Limb (tissue), 2 donors: ENCODE data around the gene RAF1.
A peak's percentile ranks its signal among the peaks of the same experiment; 100 is the strongest.
"Not testable (repeated sequence)": the region's sequence is repeated elsewhere in the genome, so short reads cannot be mapped to it uniquely, and the experiment has no call there.

Source experiments
- DNase-seq, 2 donors: peaks; one replicate each; pipeline ENCODE4 v3.0.0-alpha.2; 2016; ENCODE audit errors: extremely low spot score in 2 of 2

The RAF1 gene

DNA sequence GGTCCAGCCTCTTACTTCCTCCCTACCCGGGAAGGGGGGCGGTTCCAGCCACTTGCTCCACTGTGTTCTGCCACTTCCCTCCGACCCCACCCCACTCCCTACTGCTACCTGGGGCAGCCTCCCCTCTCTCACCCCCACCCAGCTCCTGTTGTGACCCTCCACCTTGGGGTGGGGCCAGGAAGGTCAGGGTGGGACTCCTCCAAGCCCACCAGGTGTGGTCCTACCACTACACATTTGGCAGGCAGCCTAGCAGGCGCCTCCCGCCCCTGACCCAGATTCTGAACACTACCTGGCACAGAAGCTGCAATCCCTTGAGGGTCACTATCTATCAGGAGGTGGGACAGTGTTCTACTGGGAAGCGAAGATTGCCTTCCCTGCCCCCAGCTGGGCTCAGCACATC, 13.7 kb upstream of the RAF1 start:
- no peak for DNase-seq

DNA sequence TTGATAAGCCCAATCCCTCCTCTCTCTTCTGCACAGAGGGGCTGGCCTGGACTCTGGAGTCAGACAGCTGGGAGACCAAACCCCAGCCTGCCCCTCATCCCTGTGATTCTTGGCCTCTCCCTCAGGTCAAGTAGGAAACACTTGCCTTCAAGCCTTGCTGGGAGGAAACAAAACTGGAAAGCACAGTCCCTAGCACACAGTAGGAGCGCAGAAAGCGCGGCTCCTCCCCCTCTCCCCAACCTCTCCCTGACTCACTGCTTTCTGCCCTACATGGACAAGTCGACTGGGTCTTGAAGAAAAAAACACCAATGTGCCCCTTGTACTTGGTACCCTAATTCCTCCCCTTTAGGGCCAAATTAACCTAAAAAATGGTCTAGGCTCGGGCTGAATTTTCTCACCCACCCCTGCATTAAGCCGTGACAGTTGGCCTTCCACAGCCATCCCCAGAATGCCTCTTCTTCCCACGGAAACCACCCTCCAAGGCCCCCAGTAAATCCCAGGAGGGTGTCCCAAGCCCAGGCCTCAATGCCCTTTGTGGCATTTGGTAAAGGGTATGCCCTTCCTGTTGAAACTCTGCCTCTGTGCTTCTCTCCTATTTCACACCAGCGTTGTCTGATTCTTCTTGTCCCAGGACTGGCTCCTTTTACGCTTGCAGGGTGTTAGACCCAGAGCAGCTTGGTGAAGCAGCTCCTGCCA, 11.3 kb upstream of the RAF1 start:
- DNase-seq = no peak

DNA sequence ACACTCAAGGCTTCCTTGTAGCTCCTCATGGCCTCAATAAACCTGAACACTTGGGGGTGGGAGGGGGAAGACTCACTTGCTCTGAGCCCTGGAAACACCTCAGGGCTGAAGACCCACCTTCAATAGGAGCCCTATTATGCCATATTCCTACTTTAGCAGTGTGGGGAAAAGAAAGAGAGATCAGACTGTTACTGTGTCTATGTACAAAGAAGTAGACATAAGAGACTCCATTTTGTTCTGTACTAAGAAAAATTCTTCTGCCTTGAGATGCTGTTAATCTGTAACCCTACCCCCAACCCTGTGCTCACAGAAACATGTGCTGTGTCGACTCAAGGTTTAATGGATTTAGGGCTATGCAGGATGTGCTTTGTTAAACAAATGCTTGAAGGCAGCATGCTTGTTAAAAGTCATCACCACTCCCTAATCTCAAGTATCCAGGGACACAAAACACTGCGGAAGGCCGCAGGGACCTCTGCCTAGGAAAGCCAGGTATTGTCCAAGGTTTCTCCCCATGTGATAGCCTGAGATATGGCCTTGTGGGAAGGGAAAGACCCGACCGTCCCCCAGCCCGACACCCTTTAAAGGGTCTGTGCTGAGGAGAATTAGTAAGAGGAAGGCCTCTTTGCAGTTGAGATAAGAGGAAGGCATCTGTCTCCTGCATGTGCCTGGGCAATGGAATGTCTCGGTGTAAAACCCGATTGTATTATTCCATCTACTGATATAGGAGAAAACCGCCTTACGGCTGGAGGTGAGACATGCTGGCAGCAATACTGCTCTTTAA, 10.2 kb upstream of the RAF1 start:
- not testable (repeated sequence) for DNase-seq

DNA sequence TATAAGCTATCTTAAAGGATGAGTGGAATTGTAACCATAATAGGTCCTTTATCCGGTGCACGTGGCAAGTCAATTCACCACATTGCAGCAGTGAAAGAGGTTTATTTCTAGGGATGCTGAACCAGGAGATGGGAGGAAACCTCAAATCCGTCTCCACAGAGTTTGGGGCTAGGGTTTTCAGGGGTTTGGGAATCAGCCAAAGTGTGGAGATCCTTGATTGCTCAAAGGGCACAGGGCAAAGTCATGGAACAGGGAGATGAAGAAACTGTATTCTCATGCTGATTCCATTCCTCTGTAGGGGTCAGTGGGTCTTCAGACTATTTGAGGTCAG, 7.2 kb upstream of the RAF1 start:
- DNase-seq = no peak

DNA sequence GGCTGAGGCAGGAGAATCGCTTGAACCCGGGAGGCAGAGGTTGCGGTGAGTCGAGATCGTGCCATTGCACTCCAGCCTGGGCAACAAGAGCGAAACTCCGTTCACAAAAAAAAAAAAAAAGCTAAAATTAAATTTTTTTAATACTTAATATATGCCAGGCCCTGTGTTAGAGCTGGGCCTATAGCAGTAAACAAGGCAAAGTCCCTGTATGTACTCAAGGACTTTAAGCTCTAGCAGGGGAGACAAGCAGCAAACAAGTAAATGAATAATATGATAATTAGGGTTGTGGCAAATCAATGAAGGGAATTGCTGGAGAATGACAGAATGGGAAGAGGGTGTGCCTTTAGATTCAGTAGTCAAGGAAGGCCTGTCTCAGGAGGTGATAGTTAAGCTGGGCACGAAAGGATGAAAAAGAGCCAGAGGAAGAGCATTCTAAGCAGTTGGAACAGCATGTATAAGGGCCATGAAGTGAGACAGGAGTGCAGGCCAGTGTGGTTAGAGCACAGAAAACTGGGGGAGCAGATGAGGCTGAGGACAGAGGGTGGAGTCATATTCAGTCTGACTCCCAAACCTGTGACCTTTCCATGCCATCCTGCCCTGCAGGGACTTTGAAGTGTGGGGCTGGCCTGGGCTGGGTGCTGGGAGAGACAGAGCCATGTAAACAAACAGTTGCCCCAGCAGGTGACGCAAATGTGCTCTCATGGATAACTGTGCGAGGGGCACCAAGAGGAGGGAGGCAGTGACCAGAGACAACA, 6.6 kb upstream of the RAF1 start:
- DNase-seq = no peak

DNA sequence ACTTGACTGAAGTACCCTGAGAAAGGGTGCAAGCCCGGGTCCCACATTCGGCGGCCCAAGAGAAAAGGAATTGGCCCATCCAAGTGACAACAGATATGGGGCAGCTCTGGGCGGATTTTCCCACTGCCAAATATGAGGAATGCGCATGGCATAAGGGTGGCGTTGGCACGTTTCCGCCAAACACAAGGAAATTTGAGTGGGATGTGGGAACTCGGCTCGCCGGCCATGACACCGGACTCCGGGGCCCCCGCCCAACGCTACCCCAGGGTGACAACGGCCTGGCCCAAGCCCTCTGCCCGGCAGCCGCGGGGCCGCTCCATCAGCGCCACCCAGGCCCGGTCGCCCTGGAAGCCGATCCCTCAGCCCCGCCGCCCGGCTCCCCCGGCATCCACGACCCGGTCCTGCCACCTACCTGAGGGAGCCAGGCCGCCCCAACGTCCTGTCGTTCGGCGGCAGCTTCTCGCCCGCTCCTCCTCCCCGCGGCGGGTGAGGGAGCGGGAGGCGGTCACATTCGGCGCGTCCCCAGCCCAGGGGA, 449 bp downstream of the RAF1 start:
- DNase-seq = no peak

DNA sequence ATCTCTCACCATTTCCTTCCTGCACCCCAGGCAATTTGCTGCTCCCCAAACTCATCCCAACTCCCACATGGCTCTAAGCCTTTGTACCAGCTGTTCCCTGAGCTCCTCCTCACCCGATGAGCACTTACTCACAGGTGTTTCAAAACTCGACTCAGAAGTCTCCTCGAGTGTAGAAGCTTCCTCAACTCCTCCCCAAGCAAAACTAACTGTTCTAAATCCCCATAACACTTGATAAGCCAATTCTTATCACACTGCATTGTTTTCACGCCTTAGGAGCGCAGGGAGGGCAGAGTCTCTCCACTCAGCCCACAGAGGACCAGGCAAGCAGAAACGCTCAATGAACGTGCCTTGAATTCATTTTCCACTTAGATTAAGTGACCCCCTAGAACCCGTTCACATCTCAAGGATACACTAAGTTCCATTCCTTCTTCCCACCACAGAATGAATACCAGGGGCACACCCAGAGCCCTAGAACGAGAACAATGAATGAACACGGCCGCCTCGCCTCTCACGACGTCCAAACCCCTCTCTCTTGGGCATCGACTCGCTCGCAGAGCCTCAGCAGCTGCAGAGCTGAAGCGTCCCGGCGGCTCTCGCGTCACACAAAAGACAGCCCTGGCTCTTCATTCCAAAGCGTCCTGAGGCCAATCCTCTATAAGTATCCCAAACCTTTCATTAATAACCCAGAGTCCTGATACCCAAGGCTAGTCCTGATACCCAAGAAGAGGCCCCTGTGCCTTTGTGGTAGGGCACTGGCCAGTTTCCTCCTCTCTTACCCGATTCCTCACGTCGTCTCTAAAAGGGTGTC, 1.1 kb downstream of the RAF1 start:
- peak in 1 of 2 donors; percentile 67 for DNase-seq

DNA sequence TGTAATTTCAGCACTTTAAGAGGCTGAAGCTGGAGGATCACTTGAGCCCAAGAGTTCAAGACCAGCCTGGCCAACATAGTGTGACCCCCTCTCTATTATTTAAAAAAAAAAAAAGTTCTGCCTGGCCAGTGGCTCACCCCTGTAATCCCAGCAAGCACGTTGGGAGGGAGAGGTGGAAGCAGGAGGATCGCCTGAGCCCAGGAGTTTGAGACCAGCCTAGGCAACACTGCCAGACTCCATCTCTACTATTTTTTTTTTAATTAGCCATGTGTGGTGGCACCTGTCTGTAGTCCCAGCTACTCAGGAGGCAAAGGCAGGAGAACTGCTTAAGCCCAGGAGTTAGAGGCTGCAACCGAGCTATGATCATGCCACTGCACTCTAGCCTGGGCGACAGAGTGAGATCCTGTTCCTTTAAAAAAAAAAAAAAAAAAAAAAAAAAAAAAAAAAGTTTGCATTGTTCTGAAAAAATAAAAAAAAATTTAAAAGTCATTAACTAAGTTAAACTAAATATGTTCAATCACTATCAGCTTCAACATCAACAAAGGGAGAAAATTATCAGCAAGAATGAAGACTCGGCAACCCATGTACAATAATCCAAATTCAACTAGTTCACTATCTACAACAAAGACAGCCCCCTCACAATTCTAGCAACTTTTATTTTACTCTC, 1.9 kb downstream of the RAF1 start:
- no peak for DNase-seq

DNA sequence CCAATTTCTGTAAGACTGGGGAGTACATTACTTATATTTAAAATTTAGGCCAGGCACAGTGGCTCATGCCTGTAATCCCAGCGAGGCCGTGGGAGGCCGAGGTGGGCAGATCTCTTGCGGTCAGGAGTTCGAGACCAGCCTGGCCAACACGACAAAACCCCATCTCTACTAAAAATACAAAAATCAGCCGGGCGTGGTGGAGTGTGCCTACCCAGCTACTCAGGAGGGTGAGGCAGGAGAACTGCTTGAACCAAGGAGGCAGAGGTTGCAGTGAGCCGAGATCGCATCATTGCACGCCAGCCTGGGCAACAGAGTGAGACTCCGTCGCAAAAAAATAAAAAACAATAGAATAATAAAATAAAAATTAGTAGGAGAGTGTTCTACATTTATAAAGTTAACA, 2.5 kb downstream of the RAF1 start:
- DNase-seq = not testable (repeated sequence)

DNA sequence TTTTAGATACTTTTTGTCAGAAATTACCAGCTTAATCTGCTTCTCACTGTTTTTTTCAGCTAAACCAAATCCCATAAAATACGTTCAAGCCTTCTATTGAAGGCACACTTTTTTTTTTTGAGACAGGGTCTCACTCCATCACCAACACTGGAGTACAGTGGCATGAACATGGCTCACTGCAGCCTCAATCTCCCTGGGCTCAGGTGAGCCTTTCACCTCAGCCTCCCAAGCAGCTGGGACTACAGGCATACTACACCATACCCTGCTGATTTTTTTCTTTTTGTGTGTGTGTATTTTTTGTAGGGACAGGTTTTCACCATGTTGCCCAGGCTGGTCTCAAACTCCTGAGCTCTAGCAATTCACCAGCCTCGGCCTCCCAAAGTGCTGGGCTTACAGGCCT, 3.7 kb downstream of the RAF1 start:
- no peak for DNase-seq

DNA sequence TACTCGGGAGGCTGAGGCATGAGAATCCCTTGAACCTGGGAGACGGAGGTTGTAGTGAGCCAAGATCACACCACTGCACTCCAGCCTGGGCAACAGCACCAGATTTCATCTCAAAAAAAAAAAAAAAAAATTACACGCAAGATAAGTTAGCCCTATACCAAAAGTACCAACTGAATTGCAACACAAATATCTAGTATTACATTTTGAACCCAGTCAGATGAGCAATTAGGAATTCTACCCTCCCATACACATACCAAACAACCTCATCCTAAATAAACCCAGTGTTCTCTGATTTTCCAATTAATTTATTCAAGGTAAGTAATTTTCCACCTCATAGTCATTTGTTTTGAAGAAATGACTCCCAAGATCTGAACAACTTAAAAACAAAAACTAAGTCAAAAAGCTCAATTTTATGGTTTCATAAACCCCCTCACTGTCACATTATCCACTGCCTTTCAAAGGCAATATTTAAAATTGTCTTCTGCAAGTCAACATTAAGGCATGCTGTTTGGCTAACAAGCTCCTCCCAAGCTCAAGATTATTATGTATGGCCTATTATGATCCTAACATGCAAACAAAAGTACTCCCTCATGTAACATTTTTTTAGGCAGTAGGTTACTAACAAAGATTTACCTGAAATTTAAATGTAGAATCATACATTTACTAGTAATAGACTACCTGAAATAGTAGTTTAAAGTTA, 4.5 kb downstream of the RAF1 start:
- DNase-seq = no peak

DNA sequence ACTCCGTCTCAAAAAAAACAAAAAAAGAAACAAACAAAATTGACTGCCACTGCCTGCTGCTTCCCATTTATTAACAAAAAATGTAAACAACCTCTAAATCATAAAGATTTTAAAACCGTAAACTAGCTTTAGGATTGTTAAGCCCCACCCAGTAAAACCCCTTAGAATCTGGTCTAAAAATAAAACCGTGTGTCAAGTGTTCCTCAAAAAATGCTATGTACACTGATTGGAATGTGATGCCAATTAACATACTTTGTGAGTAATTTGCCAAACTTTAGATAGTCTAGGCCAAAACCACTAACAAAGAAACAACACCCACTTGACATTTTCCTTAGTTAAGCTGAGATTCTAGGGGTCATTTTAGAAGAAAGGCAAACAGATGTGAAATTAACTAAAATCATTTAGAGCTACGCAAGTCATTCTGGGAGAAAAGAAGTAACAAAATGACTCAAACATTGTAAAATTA, 5.3 kb downstream of the RAF1 start:
- DNase-seq = no peak

DNA sequence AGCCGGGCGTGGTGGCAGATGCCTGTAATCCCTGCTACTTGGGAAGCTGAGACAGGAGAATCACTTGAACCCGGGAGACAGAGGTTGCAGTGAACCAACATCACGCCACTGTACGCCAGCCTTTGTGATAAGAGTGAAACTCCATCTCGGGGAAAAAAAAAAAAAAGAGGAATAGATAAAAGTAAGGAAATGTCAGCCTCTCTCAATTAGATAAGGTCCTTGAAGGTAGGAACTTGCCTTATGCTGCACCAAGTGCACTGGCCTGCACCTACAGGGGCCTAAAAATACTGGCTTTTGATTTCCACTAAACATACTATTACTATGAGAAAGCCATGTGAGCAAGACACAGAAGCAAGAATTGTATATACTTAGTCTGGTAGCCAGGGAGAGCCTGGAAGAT, 7.1 kb downstream of the RAF1 start:
- DNase-seq = no peak

DNA sequence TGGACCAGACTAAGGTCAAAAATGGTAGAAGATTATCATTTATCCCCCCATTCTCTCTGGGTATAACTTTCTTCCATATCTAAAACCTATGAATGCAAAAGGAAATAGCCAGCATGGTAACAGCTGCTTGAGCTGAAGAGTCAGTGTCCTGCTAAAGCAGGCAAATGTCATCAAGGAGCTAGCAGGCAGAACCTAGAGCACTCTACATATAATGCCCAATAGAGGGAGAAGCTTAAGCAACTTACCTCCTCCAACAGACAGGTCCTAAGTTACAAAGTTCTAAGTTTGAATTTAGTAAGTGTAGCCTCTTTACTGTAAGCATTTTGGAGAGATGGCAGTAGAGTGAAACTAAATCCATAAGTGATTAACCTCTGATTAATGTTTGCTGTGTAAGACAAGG, 7.7 kb downstream of the RAF1 start:
- no peak for DNase-seq

DNA sequence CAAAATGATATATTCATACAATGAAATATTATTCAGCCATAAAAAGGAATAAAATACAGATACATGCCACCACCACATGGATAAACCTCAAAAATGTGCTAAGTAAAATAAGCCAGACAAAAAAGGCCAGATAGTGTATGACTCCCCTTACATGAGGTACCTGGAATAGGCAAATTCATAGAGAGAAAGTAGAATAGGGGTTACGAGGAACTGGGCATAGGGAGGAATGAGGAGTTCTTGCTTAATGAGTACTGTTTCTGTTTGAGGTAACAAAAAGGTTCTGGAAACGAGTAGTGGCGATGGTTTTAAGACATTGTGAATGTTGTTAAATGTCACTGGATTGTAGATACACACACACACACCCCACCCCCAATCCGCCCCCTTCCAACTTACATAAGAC, 8.2 kb downstream of the RAF1 start:
- DNase-seq = no peak

DNA sequence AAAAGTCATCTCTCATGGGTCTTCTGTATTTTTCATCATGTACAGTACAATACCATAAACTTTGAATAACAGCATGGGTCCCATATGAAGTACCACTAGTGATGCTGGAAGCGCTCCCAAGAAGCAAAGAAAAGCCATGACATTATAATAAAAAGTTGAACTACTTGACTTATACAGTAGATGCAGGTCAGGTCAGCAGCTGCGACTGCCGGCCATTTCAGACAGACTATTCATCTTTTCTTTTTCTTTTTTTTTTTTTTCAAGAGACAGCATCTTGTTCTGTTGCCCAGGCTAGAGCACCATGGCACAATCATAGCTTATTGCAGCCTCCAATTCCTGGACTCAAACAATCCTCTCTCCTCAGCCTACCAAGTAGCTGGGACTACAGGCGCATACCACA, 10.2 kb downstream of the RAF1 start:
- DNase-seq = no peak

DNA sequence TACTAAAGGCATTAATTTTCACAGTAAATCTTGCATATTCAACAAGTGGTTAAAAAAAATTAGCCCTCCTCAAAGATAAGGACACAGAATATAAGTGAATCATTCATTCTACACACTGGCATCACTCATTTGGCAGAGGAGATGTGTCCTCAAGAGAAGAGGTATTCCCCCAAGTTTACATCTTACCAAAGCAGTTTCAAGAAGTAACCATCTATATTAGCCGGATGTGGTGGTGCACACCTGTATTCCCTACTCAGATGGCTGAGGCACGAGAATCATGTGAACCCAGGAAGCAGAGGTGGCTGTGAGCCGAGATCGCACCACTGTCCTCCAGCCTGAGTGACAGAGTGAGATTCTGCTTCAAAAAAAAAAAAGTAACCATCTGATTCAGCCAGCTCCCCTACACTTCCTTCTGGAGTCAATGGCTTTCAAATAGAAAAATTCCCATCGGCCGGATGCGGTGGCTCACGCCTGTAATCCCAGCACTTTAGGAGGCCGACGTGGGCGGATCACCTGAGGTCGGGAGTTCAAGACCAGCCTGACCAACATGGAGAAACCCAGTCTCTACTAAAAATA, 15.4 kb downstream of the RAF1 start:
- DNase-seq = no peak

DNA sequence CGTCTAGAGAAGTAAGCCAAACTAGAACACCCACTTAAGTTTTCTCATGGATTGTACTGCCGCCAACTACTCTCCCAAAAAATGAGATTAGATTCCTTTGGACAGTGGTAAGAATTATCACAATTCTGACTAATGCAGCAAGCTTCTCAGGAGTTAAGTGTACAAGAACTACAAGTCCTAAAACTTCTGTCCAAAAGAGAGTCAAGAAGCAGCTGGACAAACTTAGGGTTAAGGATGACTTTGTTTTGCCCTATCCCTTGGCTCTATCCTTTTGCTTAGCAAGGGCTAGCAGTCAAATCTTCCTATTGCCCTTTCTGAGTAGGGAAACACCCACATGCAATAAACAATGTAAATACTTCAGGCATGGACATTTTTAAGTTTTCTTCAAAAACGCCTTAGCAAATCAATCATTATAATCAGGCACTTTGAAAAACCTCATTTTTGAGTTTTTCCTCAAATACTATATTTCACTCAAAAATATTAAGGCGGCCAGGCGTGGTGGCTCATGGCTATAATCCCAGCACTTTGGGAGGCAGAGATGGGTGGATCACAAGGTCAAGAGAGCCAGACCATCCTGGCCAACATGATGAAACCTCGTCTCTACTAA, 19.5 kb downstream of the RAF1 start:
- no peak for DNase-seq

DNA sequence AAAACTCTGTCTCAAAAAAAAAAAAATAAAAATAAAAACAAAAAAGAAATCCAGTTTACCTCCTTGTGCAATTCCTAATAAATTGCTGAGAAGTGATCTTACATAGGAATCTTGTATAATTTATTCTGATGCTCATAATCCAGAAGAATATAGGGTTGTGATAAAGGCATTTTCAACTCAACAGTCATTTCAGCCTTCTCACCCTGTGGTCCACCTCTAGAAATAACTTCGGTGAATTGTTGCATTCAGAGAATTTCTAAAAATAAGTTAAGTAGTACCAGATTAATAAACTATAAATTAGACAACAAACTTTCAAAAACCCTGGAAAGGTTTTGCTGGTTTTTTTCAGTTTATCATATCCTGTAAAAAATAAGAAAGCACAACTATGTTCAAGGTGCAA, 20.2 kb downstream of the RAF1 start:
- no peak for DNase-seq

DNA sequence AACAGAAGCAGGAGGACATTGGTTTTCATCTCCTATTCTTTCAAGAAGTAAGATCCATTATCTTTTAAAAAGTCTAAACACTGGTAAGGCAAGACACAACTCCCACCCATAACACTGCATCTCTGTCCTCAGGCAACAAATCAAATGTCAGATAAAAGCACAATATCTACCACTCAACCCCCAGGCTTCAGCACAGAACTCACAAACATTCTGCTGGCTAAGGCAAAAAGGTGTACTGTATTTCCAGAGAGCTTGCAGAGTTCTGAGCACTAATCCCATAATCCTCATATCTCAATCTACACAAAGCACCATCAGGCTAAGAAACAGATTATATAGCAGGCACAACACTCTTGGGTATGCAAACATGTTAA, 20.9 kb downstream of the RAF1 start:
- DNase-seq = no peak
